ENCODE data around the gene PTPRU.

PTPRU gene

DNA sequence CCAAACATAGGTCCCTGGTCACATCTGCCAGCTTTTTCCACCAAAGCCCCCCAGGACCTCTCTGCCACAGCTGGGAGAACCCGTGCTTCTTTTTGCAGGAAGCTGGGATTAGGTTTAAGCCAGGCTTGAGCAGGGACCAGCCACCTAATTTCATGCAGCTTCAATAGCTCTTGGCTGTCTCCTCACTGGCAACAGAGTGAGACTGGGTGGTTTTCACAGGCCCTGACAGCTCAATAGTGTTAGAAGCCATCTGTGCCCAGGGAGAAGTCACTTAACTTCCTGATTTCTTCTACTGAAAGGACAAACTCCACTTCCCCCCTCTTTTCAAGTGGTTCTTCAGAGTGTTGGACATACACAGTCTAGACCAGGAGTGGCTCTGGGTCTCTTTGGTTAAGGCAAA lies 34.3 kb upstream of the PTPRU start:
- H3K9me3 ChIP-seq (ENCODE audit: control insufficient read depth, low read length), result no peaks in the 10 kb centered on the region
- no peak overlapping the region for H3K27ac ChIP-seq (ENCODE audit: insufficient read depth, low read depth, low read length, poor library complexity, severe bottlenecking)
- no peak overlapping the region for H3K4me3 ChIP-seq (ENCODE audit: insufficient read depth, low read depth, low read length)
- H3K4me1 ChIP-seq (ENCODE audit: control insufficient read depth, insufficient read depth, low read length), result no peaks in the 10 kb centered on the region
- H3K36me3 ChIP-seq (ENCODE audit: control insufficient read depth, insufficient read depth, low read length), result peaks cover 22% of the 10 kb centered on the region
- no peaks in the 10 kb centered on the region for H3K27me3 ChIP-seq (ENCODE audit: control insufficient read depth, insufficient read depth, low read length, poor library complexity, severe bottlenecking)
- WGBS, 2 experiments, result 93 to 97% methylated on average over 1 of the region's 1 CpG

DNA sequence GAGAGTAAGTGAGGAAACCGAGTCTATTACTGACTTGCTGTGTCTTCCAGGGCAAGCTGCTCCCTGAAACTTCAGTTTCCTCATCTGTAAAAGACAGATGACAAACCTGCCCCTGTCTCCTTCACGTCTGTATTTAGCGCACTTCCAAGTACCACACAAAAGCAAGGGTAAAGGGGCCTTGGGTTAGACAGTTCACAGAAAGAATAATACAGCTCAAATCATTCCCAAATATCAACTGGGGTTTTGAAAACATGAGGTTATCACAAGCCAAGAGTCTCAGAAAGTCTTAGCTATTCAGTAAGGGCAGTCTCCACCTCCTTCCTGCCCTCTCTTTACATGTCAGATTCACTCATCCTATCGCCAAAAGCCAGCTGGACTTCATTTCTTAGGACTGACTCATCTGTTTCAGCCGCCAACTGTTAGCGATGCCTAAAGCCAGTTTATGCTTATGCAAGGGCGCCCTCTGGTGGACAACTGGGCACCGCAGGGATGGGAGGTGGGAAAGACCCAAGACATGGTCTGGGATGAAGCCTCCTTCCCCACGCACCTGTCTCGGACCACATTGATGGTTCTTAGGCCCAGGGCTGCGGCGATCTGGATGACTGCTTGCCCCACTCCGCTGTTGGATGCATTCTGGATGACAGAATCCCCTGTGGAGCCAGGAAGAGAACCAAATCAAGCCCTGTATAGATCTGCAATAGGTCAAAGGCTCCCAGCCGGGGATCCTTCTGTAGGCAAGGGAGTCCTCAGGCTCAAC lies 33.6 kb upstream of the PTPRU start:
- Histone ChIP-seq H3K4me3 (ENCODE audit: insufficient read depth, low read depth, low read length) (no peak overlapping the region), H3K27ac (ENCODE audit: insufficient read depth, low read depth, low read length, poor library complexity, severe bottlenecking) (no peak overlapping the region), H3K36me3 (ENCODE audit: control insufficient read depth, insufficient read depth, low read length) (peaks cover 22% of the 10 kb centered on the region), H3K27me3 (ENCODE audit: control insufficient read depth, insufficient read depth, low read length, poor library complexity, severe bottlenecking) (no peaks in the 10 kb centered on the region), H3K4me1 (ENCODE audit: control insufficient read depth, insufficient read depth, low read length) (no peaks in the 10 kb centered on the region), H3K9me3 (ENCODE audit: control insufficient read depth, low read length) (no peaks in the 10 kb centered on the region)
- 42% methylated on average over 14 of the region's 14 CpGs for WGBS, 2 experiments

DNA sequence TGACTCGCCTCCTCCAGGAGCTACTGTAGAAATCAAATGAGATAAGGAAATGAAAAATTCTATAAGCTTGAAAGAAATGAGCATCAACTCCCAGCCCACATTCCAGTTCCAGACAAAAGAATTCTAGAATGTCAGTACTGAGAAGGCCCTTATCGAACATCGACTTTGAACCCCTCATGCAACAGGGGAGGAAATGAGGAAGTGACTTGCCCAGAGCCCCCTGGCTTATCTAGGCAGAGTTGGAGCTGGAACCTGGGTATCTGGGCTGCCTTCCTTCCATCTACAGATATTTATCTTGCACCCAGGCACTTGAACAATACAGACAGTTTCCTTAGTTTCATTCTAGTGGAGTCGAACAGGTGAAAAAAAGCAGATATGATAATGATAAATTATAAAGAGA lies 27.9 kb upstream of the PTPRU start:
- no peaks in the 10 kb centered on the region for H3K4me1 ChIP-seq (ENCODE audit: control insufficient read depth, insufficient read depth, low read length)
- H3K27ac ChIP-seq (ENCODE audit: insufficient read depth, low read depth, low read length, poor library complexity, severe bottlenecking), result no peak overlapping the region
- no peak overlapping the region for H3K4me3 ChIP-seq (ENCODE audit: insufficient read depth, low read depth, low read length)
- peaks cover 23% of the 10 kb centered on the region for H3K36me3 ChIP-seq (ENCODE audit: control insufficient read depth, insufficient read depth, low read length)
- no peaks in the 10 kb centered on the region for H3K27me3 ChIP-seq (ENCODE audit: control insufficient read depth, insufficient read depth, low read length, poor library complexity, severe bottlenecking)
- 87 to 94% methylated on average over 4 of the region's 4 CpGs for WGBS, 2 experiments
- H3K9me3 ChIP-seq (ENCODE audit: control insufficient read depth, low read length), result no peaks in the 10 kb centered on the region

DNA sequence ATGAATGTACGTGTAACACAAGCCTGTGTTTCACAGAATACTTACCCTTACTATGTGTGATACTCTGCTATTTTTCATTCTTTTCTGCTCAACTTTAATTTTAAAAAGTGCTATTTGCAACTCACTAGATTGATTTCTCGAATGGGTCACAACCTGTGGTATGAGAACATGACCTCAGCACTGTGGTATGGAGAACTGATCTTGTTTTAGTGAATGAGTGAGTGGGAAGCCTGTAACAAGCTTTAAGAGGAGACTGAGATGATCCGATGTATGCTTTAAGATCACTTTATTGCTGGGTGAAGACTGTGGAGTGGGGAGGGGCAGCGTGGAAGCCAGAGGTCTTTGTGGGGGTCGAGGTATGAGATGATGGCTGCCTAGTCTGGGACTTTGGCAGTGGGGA lies 27.1 kb upstream of the PTPRU start:
- WGBS, 2 experiments, result 94 to 97% methylated on average over 5 of the region's 5 CpGs
- Histone ChIP-seq H3K27ac (ENCODE audit: insufficient read depth, low read depth, low read length, poor library complexity, severe bottlenecking) (no peak overlapping the region), H3K4me1 (ENCODE audit: control insufficient read depth, insufficient read depth, low read length) (no peaks in the 10 kb centered on the region), H3K4me3 (ENCODE audit: insufficient read depth, low read depth, low read length) (no peak overlapping the region), H3K9me3 (ENCODE audit: control insufficient read depth, low read length) (no peaks in the 10 kb centered on the region), H3K27me3 (ENCODE audit: control insufficient read depth, insufficient read depth, low read length, poor library complexity, severe bottlenecking) (no peaks in the 10 kb centered on the region), H3K36me3 (ENCODE audit: control insufficient read depth, insufficient read depth, low read length) (peaks cover 23% of the 10 kb centered on the region)

DNA sequence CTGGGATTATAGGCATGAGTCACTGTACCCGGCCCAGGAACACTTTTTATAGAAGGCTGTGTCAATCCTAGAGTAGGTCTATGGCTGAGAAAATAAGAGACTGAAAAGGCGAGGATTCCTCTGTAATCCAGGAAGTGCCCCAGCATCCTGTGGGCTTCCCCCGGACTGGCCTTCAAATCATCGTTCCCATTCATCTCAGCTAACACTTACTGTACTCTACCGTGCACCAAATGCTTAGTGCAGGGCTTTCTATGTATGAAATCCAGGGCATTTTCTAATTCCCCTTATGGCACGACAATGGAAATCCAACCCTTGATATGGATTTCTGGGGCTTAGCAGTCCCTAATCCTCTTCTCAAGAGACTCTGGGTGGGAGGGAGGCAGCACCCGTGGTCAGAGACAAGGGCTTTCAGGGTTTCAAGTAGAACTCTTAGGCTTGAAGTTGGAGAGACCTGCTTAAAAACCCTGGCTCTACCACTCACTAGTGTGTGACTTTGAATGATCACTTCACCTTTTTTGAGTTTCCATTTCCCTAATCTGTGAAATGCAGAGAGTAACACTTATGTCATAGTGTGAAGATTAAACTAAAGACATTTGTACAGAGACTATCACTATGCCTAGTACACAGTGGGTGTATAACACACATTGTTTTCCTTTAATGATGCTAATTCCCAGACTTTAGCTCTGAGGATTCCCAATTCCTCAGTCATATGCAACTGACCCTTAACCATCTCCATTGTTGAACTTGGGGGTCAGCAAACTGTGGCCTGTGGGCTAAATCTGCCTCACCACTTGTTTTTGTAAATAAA lies 25.8 kb upstream of the PTPRU start:
- no peak overlapping the region for H3K4me3 ChIP-seq (ENCODE audit: insufficient read depth, low read depth, low read length)
- 88 to 89% methylated on average over 7 of the region's 7 CpGs for WGBS, 2 experiments
- no peaks in the 10 kb centered on the region for H3K4me1 ChIP-seq (ENCODE audit: control insufficient read depth, insufficient read depth, low read length)
- no peaks in the 10 kb centered on the region for H3K27me3 ChIP-seq (ENCODE audit: control insufficient read depth, insufficient read depth, low read length, poor library complexity, severe bottlenecking)
- H3K27ac ChIP-seq (ENCODE audit: insufficient read depth, low read depth, low read length, poor library complexity, severe bottlenecking), result no peak overlapping the region
- peaks cover 35% of the 10 kb centered on the region for H3K36me3 ChIP-seq (ENCODE audit: control insufficient read depth, insufficient read depth, low read length)
- no peaks in the 10 kb centered on the region for H3K9me3 ChIP-seq (ENCODE audit: control insufficient read depth, low read length)

DNA sequence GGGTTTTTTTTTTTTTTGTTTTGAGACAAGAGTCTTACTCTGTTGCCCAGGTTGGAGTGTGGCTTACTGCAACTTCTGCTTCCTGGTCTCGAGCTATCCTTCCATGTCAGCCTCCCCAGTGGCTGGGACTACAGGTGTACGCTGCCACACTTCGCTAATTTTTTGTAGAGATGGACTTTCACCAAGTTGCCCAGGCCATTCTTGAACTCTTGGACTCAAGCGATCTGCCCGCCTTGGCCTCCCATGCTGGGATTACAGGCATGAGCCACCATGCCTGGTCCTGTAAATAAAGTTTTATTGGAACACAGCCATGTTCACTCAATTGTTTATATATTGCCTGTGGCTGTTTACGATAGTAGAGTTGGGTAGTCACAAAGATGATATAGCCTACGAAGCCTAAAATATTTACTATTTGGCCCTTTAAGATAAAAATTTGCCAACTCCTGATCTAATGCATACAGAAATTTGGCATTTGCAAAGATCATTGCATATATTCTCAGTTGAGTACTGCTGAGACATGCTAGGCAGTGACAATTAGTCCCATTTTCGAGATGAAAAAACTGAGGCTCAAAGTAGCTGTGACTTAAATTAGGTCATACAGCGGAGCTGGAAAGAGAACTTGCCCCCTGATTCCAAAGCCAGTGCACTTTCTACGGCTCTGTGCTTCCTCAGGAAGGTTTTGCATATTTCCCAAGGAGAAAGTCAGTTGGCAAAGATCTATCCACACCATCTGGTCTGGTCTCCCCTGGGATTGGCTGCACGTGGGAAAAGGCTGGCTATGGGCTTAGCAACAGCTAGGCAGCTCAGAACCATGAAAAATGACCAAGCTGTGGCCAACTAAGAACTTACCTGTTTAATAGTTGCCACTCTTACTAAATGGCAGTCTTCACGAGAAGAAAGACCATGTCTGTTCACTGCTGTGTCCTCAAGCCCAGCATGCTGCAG lies 25.0 kb upstream of the PTPRU start:
- 94 to 95% methylated on average over 11 to 12 of the region's 12 CpGs for WGBS, 2 experiments
- Histone ChIP-seq H3K4me3 (ENCODE audit: insufficient read depth, low read depth, low read length) (no peak overlapping the region), H3K9me3 (ENCODE audit: control insufficient read depth, low read length) (no peaks in the 10 kb centered on the region), H3K36me3 (ENCODE audit: control insufficient read depth, insufficient read depth, low read length) (peaks cover 30% of the 10 kb centered on the region), H3K4me1 (ENCODE audit: control insufficient read depth, insufficient read depth, low read length) (no peaks in the 10 kb centered on the region), H3K27me3 (ENCODE audit: control insufficient read depth, insufficient read depth, low read length, poor library complexity, severe bottlenecking) (no peaks in the 10 kb centered on the region), H3K27ac (ENCODE audit: insufficient read depth, low read depth, low read length, poor library complexity, severe bottlenecking) (no peak overlapping the region)

DNA sequence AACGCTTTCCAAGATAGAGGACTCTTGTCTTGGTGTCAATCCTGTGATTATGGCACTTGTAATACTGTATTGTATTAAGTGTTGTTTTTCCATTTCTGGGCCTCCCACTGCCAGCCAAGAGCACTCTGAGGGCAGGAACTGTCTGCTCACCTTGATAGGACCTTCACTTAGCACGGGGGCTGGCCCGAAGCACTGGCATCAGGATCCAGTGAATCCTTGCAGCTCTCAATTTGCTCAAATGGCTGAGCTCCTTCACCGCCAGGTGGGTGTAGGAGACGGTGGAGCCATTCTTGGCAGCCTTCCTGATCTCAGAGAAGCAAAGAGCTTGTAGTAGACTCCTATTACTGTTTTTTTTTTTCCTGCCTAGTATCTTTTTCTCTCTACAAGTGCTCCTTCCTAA lies 23.3 kb upstream of the PTPRU start:
- Histone ChIP-seq H3K4me3 (ENCODE audit: insufficient read depth, low read depth, low read length) (no peak overlapping the region), H3K27me3 (ENCODE audit: control insufficient read depth, insufficient read depth, low read length, poor library complexity, severe bottlenecking) (no peaks in the 10 kb centered on the region), H3K27ac (ENCODE audit: insufficient read depth, low read depth, low read length, poor library complexity, severe bottlenecking) (no peak overlapping the region), H3K36me3 (ENCODE audit: control insufficient read depth, insufficient read depth, low read length) (peaks cover 30% of the 10 kb centered on the region), H3K4me1 (ENCODE audit: control insufficient read depth, insufficient read depth, low read length) (no peaks in the 10 kb centered on the region), H3K9me3 (ENCODE audit: control insufficient read depth, low read length) (no peaks in the 10 kb centered on the region)
- WGBS, 2 experiments, result 83 to 85% methylated on average over 5 of the region's 5 CpGs

DNA sequence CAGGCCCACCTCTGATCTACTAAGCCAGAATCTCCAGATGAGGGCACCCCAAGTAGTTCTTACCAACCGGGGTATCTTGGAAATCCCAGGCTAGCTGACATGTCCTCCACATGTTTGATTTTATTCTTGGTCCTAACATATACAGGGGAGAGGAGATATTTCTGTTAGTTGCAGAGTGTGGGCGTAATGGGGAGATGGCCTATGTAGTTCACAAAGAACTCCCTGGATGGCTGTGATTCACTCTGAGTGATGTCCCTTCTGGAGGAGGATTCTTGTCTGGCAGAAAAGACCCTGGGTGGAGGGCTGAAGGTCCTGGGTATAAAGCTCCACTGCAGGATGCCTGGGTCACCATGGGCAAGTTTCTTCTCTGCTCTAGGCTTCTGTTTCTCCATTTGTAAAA lies 18.7 kb upstream of the PTPRU start:
- Histone ChIP-seq H3K9me3 (ENCODE audit: control insufficient read depth, low read length) (no peaks in the 10 kb centered on the region), H3K27me3 (ENCODE audit: control insufficient read depth, insufficient read depth, low read length, poor library complexity, severe bottlenecking) (no peaks in the 10 kb centered on the region), H3K36me3 (ENCODE audit: control insufficient read depth, insufficient read depth, low read length) (peaks cover 17% of the 10 kb centered on the region), H3K4me3 (ENCODE audit: insufficient read depth, low read depth, low read length) (no peak overlapping the region), H3K4me1 (ENCODE audit: control insufficient read depth, insufficient read depth, low read length) (no peaks in the 10 kb centered on the region), H3K27ac (ENCODE audit: insufficient read depth, low read depth, low read length, poor library complexity, severe bottlenecking) (no peak overlapping the region)
- WGBS, 2 experiments, result 94 to 95% methylated on average over 2 of the region's 2 CpGs

DNA sequence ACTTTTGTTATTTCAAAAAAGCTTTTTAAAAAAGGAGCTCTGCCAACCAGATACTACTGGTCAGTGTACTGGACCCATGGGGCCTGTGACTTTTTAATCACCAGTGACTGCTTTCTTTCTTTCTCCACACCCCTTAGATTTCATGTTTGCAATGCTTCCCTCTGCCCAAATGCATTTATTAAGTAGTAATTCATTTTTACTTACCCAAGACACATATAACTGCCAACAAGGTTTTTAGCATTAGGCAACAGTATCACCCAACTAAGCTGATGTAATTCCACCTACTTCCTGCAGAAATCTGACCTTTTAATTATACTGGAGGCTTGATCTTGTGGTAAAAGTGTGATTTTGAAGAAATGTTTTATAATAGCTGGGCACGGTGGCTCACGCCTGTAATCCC lies 18.1 kb upstream of the PTPRU start:
- Histone ChIP-seq H3K27me3 (ENCODE audit: control insufficient read depth, insufficient read depth, low read length, poor library complexity, severe bottlenecking) (no peaks in the 10 kb centered on the region), H3K27ac (ENCODE audit: insufficient read depth, low read depth, low read length, poor library complexity, severe bottlenecking) (no peak overlapping the region), H3K4me3 (ENCODE audit: insufficient read depth, low read depth, low read length) (no peak overlapping the region), H3K36me3 (ENCODE audit: control insufficient read depth, insufficient read depth, low read length) (peaks cover 12% of the 10 kb centered on the region), H3K4me1 (ENCODE audit: control insufficient read depth, insufficient read depth, low read length) (no peaks in the 10 kb centered on the region), H3K9me3 (ENCODE audit: control insufficient read depth, low read length) (no peaks in the 10 kb centered on the region)
- 98 to 100% methylated on average over 2 of the region's 2 CpGs for whole genome bisulfite sequencing, 2 experiments

DNA sequence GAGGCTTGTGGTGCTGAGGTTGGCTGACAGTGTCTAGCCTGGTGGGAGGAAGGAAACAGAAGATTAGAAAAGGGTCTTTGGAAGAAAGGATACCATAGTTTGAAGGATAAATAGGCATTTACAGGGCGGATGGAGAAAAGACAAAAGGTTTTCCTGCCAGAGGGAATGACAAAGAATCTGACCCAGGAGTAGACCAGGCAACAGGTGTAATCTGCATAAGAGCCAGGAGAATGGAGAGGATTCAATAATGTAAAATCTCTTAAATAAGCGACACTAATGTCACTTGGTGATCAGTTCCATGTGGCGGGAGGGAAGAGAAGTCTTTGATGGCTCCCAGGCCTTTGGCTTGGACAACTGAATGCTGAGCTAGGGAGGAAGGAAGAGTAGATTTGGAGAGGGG lies 15.0 kb upstream of the PTPRU start:
- Histone ChIP-seq H3K9me3 (ENCODE audit: control insufficient read depth, low read length) (no peaks in the 10 kb centered on the region), H3K27me3 (ENCODE audit: control insufficient read depth, insufficient read depth, low read length, poor library complexity, severe bottlenecking) (no peaks in the 10 kb centered on the region), H3K36me3 (ENCODE audit: control insufficient read depth, insufficient read depth, low read length) (no peaks in the 10 kb centered on the region), H3K27ac (ENCODE audit: insufficient read depth, low read depth, low read length, poor library complexity, severe bottlenecking) (no peak overlapping the region), H3K4me1 (ENCODE audit: control insufficient read depth, insufficient read depth, low read length) (no peaks in the 10 kb centered on the region), H3K4me3 (ENCODE audit: insufficient read depth, low read depth, low read length) (no peak overlapping the region)
- 89 to 92% methylated on average over 3 of the region's 3 CpGs for WGBS, 2 experiments

All from ectodermal cell (in vitro differentiated cells).